Measurements from ENCODE around the gene GPR42.

DNA sequence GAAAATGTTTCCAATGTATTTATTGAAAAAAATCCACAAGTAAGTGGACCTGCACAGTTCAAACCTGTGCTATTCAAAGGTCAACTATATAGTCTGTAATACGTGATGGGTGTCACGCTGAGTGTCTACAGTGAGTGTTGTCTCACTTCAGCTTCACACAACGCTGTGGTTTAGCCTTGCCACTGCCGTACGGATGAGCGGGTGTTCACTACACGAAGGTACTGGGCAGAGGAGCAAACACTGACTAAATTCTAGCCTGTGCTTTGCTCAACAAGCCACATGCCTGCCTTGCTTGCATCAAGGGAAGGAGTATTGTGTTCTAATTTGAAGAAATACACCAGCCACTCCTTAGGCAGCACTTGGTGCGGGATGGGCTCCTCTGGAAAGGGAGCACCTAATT lies 16.0 kb upstream of the GPR42 start:
- no peak for TF ChIP-seq ZNF274 (IDR thresholded peaks at IDR 0.05; ENCODE audit: low read depth, low read length)
- no peak for TF ChIP-seq SUZ12 (IDR thresholded peaks at IDR 0.05; ENCODE audit: extremely low read depth, insufficient read depth, insufficient read length)
- TF ChIP-seq YY1 (IDR thresholded peaks at IDR 0.05; ENCODE audit: insufficient read depth, insufficient read length): no peak

Data from NT2/D1 (cell line).